Thoracic aorta (tissue), 2 donors: ENCODE results near the gene MYBL2. TPM values are rescaled to one million over a fixed set of nuclear protein-coding genes. Genes with fewer than 3 reads are reported as not detected.

Experiments
- ATAC-seq: fragments of 150-250 bp; one replicate; pipeline ENCODE4 v1.8.0; 2017; ENCODE audit warnings: low read depth; ENCODE audit not compliant: insufficient number of reproducible peaks, low FRiP score
- DNase-seq: peaks from one replicate; pipeline ENCODE4 v3.0.0-alpha.2; 2020; ENCODE audit warnings: low spot score
- H3K27ac ChIP-seq, 2 donors: fragments of 200-600 bp; sonication (generic); 1 replicate in 1 of 2; 2 replicates in 1 of 2; pipeline ENCODE4 v1.5.1; 2016; ENCODE audit warnings: mild to moderate bottlenecking in 2 of 2, moderate library complexity in 2 of 2
- H3K27me3 ChIP-seq: fragments of 200-600 bp; sonication (generic); replicated peaks from 2 replicates; pipeline ENCODE4 v1.6.0; 2016; ENCODE audit warnings: mild to moderate bottlenecking; ENCODE audit not compliant: insufficient read depth
- H3K36me3 ChIP-seq: fragments of 200-600 bp; sonication (generic); one replicate; pipeline ENCODE4 v1.5.1; 2016
- H3K4me1 ChIP-seq, 2 donors: fragments of 200-600 bp; sonication (generic); 1 replicate in 1 of 2; 2 replicates in 1 of 2; pipeline versions ENCODE4 v1.5.1 to v1.6.0; 2016; ENCODE audit warnings: low read depth in 2 of 2, mild to moderate bottlenecking in 1 of 2; ENCODE audit not compliant: control insufficient read depth in 1 of 2
- H3K4me3 ChIP-seq: fragments of 200-600 bp; sonication (generic); 2 replicates; pipeline ENCODE4 v1.5.1; 2016; ENCODE audit warnings: mild to moderate bottlenecking
- H3K9me3 ChIP-seq: fragments of 200-600 bp; sonication (generic); 2 replicates; pipeline ENCODE4 v1.5.1; 2016
- CTCF ChIP-seq: fragments of 200-600 bp; sonication (generic); IDR thresholded peaks from one replicate; pipeline ENCODE4 v1.5.1; 2019; ENCODE audit warnings: antibody characterized with exemption
- total RNA-seq, 2 donors: library from RNA; depleted of rRNA; stranded (reverse); fragments of >200 nt; gene quantifications; one replicate each; pipeline versions ENCODE4 v1.1.0 to v1.2.3, GENCODE V29; 2016

Gene MYBL2
- total RNA-seq, 2 donors from 2014 or later, result 0.78 to 0.81 TPM

GRCh38 chr20:43662943-43663655 lies 3.8 kb upstream of the MYBL2 start:
- H3K4me1 ChIP-seq, result peaks cover 7 to 9% of the 10 kb centered on the region in 2 donors
- peaks cover 4% of the 10 kb centered on the region for H3K27me3 ChIP-seq
- no peak for TF ChIP-seq CTCF
- ATAC-seq (no peak), DNase-seq (no peak)
- no peaks in the 10 kb centered on the region for H3K36me3 ChIP-seq
- H3K9me3 ChIP-seq, result no peaks in the 10 kb centered on the region
- no peak overlapping the region for H3K4me3 ChIP-seq
- H3K27ac ChIP-seq, result no peak overlapping the region

DNA sequence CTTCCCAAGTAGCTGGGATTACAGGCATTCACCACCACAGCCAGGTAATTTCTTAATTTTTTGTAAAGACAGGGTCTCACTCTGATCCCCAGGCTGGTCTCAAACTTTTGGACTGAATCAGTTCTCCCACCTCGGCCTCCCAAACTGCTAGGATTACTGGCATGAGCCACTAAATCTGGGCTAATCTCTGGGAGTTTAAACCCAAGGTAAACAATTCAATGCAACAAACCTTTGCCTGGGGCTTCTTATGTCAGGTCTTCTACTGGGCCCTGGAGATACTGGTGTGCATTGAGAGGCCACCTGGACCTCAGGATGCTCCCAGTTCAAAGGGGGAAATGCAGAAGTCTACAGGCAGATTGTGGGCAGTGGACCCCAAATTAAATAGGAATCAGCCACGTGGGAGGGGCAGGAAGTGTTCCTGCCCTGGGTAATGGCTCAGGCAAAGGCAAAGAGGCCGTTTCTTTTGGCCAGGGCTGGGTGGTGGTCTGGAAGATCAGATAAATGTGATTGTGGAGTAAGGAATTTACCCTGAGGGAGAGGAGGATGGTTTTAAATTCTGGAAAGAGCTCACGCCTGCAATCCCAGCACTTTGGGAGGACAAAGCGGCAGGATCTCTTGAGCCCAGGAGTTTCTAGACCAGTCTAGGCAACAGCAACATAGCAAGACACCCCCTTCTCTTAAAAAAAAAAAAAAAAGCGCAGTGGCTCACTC lies 1.3 kb upstream of the MYBL2 start:
- Histone ChIP-seq H3K4me1 (peaks cover 7 to 9% of the 10 kb centered on the region in 2 donors), H3K27me3 (peaks cover 9% of the 10 kb centered on the region), H3K36me3 (no peaks in the 10 kb centered on the region), H3K27ac (no peak overlapping the region), H3K4me3 (no peak overlapping the region), H3K9me3 (no peaks in the 10 kb centered on the region)
- DNase-seq (no peak), ATAC-seq (no peak)
- TF ChIP-seq CTCF, result no peak

DNA sequence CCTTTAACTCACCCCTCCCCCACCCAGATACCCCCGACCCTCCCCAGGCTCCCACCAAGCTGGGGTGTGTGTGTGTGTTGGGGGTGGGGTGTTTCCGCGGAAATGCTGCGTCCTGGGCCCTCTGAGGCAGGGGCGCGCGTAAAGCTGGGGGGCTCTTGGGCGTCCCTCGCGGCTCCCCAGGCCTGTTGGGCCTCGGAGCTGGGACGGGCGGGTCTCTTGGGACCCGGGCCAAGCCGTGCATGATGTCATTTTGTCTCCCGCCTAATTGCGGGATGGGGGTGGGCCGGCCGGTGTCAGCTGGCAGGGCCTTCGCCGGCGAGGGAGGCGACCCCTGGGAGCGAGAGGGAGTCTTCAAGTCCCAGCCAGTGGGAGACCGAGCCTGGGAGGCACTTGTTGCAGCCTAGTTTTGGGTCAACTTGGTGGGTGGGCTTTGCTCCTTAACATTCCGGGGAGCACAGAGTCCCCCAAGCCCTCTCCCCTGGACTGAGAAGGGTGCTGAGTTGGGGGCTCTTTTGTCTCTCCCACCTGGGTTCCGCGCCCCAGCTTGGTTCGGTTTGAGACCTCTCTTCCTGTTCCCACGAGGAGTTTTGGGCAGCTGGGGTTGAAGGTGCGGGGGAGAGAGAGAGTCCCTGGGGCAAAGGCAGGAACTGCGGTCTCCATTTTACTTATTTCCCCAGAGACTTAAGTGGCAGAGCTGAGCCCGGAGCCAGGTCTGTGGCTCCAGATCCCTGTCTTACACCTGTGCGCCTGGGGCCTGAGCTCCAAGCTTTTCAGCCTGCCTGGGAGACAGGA lies 623 bp downstream of the MYBL2 start:
- no peaks in the 10 kb centered on the region for H3K36me3 ChIP-seq

DNA sequence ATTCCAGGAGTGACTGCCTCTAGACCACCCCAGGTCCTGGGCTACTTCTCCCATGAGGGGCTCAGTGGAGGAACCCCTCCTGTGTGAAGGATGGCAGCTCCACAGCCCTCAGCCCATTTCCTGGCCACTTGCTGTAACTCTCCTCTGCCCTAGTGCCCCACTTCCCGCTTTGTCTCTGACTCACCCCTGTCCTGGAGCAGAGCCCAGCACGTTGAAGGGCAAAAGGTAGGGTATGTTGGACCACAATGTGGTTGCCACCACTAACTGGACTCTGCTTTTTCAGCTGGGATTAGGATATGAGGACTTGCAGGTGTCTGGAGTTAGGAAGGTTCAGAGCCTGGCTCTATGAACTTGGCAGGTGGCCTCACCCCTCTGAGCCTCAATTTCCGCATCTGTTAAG lies 2.4 kb downstream of the MYBL2 start:
- ATAC-seq (no peak), DNase-seq (no peak)
- Histone ChIP-seq H3K4me1 (peaks cover 7 to 9% of the 10 kb centered on the region in 2 donors), H3K27ac (no peak overlapping the region), H3K4me3 (no peak overlapping the region), H3K9me3 (no peaks in the 10 kb centered on the region), H3K27me3 (peaks cover 9% of the 10 kb centered on the region), H3K36me3 (no peaks in the 10 kb centered on the region)
- TF ChIP-seq CTCF, result no peak

More for the DNA sequence above, 623 bp downstream of the MYBL2 start:
- H3K9me3 ChIP-seq, result no peaks in the 10 kb centered on the region
- ATAC-seq (no peak), DNase-seq (no peak)
- H3K27ac ChIP-seq, result no peak overlapping the region
- TF ChIP-seq CTCF, result no peak
- peaks cover 9% of the 10 kb centered on the region for H3K27me3 ChIP-seq
- H3K4me1 ChIP-seq, result peaks cover 7 to 9% of the 10 kb centered on the region in 2 donors
- H3K4me3 ChIP-seq, result peak overlapping the region; percentile 14

DNA sequence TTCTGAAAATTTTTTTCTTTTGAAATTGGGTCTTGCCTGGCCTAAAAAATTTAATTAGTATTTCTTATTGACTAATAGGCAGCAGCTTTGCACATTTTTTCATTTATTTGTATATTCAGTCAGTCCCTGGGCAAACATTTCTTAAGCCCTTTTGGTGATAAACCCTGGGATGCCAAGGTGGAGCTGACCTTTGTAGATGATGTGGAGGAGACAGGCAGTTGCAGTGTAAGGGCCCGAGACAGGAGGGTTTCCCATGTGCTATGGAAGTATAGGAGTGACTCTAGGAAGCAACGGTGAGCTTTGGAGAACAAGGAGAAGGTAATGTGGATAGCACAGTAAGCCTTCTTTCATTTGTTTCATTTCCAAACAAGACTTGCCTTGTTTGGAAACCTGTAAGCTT lies 3.5 kb downstream of the MYBL2 start:
- Histone ChIP-seq H3K4me3 (no peak overlapping the region), H3K27me3 (peaks cover 9% of the 10 kb centered on the region)

More for the DNA sequence above, 3.5 kb downstream of the MYBL2 start:
- Histone ChIP-seq H3K27ac (no peak overlapping the region), H3K4me1 (peaks cover 7 to 9% of the 10 kb centered on the region in 2 donors), H3K9me3 (no peaks in the 10 kb centered on the region), H3K36me3 (no peaks in the 10 kb centered on the region)
- no peak for ATAC-seq
- no peak for DNase-seq
- no peak for TF ChIP-seq CTCF
